NCI-H82 (cell line): Measurements from ENCODE around the gene NEDD4L.

ENCODE experiments used
- DNase-seq: peaks from one replicate; lab custom pipeline; 2025; lab: John Stamatoyannopoulos, UW

NEDD4L gene

GRCh38 chr18:58320907-58321561 lies 277.0 kb downstream of the NEDD4L start:
- DNase-seq, result peak; percentile 13

GRCh38 chr18:58321986-58322385 lies 278.0 kb downstream of the NEDD4L start:
- peak; percentile 54 for DNase-seq

- no peak for DNase-seq
These were observed 278.4 kb downstream of the NEDD4L start for GRCh38 chr18:58322464-58322863.

GRCh38 chr18:58323866-58324762 lies 280.1 kb downstream of the NEDD4L start:
- DNase-seq, result no peak

- no peak for DNase-seq
These were observed 280.9 kb downstream of the NEDD4L start for GRCh38 chr18:58324824-58325480.

- no peak for DNase-seq
These were observed 281.5 kb downstream of the NEDD4L start for GRCh38 chr18:58325494-58325893.

- DNase-seq, result no peak
These were observed 290.0 kb downstream of the NEDD4L start for GRCh38 chr18:58334061-58334460.

- DNase-seq, result no peak
These were observed 291.2 kb downstream of the NEDD4L start for GRCh38 chr18:58335223-58335622.

GRCh38 chr18:58335821-58336220 lies 291.8 kb downstream of the NEDD4L start:
- DNase-seq, result no peak

GRCh38 chr18:58336605-58337004 lies 292.6 kb downstream of the NEDD4L start:
- no peak for DNase-seq

- DNase-seq, result no peak
These were observed 293.3 kb downstream of the NEDD4L start for GRCh38 chr18:58337285-58337684.

GRCh38 chr18:58337686-58338085 lies 293.7 kb downstream of the NEDD4L start:
- no peak for DNase-seq

- no peak for DNase-seq
These were observed 294.1 kb downstream of the NEDD4L start for GRCh38 chr18:58338141-58338540.

- DNase-seq, result no peak
These were observed 295.1 kb downstream of the NEDD4L start for GRCh38 chr18:58338961-58339592.

- no peak for DNase-seq
These were observed 295.9 kb downstream of the NEDD4L start for GRCh38 chr18:58339890-58340289.

- DNase-seq, result no peak
These were observed 297.9 kb downstream of the NEDD4L start for GRCh38 chr18:58341916-58342315.

- no peak for DNase-seq
These were observed 300.1 kb downstream of the NEDD4L start for GRCh38 chr18:58344080-58344670.

- DNase-seq, result no peak
These were observed 300.9 kb downstream of the NEDD4L start for GRCh38 chr18:58344861-58345463.

GRCh38 chr18:58345875-58346274 lies 301.8 kb downstream of the NEDD4L start:
- DNase-seq, result no peak

GRCh38 chr18:58347135-58347534 lies 303.1 kb downstream of the NEDD4L start:
- no peak for DNase-seq

GRCh38 chr18:58348517-58348916 lies 304.5 kb downstream of the NEDD4L start:
- no peak for DNase-seq

GRCh38 chr18:58348951-58349350 lies 304.9 kb downstream of the NEDD4L start:
- DNase-seq, result no peak
